ENCODE measurements around the gene MRPS21. TPM values are rescaled to one million over a fixed set of nuclear protein-coding genes. Genes with fewer than 3 reads are reported as not detected.
A peak's percentile ranks its signal among the peaks of the same experiment; 100 is the strongest.

MRPS21 gene
- total and polyA plus RNA-seq, 9 of the 15 experiments (the other 6 are each of a cell fraction or from before 2014, with no cell fraction given) = 119 to 407 (median 149) TPM

GRCh38 chr1:150262388-150263320, 31.0 kb upstream of the MRPS21 start:
- in situ Hi-C loops (cut with MboI) (no loop called here), intact Hi-C loops (cut with micrococcal nuclease) (no loop called here)
- Histone ChIP-seq H3K9ac (ENCODE audit: insufficient read depth in 1 of 2, low read depth in 2 of 2, low read length in 2 of 2) (no peak overlapping the region), H3K9me1 (ENCODE audit: control insufficient read depth, insufficient read depth, low read length) (no peaks in the 10 kb centered on the region), H2AFZ (ENCODE audit: low read depth, low read length) (no peak overlapping the region), H3K27me3 (ENCODE audit: control insufficient read depth in 2 of 2, insufficient read depth in 2 of 2, low read length in 2 of 2) (no peaks in the 10 kb centered on the region; a peak in 1 of 5 replicates), H3K9me3 (replicated peaks; ENCODE audit: control insufficient read depth, insufficient read depth, low read depth, low read length) (no peaks in the 10 kb centered on the region), H3K4me3 (no peak overlapping the region), H3K27ac (ENCODE audit: extremely low read depth, low read depth, low read length) (no peak overlapping the region), H3K79me2 (ENCODE audit: control insufficient read depth, insufficient read depth, low read length) (peaks cover 9% of the 10 kb centered on the region), H3K4me1 (replicated peaks in 1 of 2; ENCODE audit: control insufficient read depth in 2 of 2, insufficient read depth in 2 of 2, low read length in 2 of 2) (peaks cover 17 to 21% of the 10 kb centered on the region in 2 experiments; a peak in 4 of 5 replicates), H3K4me2 (ENCODE audit: insufficient read depth, low read length) (no peak overlapping the region), H4K20me1 (replicated peaks; ENCODE audit: control insufficient read depth, insufficient read depth, low read length) (no peaks in the 10 kb centered on the region), H3K36me3 (ENCODE audit: control insufficient read depth, insufficient read depth, low read length) (peaks cover 33% of the 10 kb centered on the region)
- TF ChIP-seq CTCF (IDR thresholded peaks at IDR 0.05 in 2 of 3, conservative IDR thresholded peaks at IDR 0.05 in 1 of 3; ENCODE audit: insufficient read depth in 2 of 3, low read depth in 1 of 3, low read length in 3 of 3) = peak in 2 of 3 experiments; percentile 20 to 28; a peak in 2 of 6 replicates
- 0 out of 2 replicates have a peak, but pooled peaks have one; percentile 23 for TF ChIP-seq GABPA (tag; conservative IDR thresholded peaks at IDR 0.05; ENCODE audit: low read depth)
- no peak for TF ChIP-seq KLF13 (tag; IDR thresholded peaks at IDR 0.05; ENCODE audit: borderline replicate concordance, low read depth)
- peak; percentile 16; the same call in 1 of the 2 replicates for TF ChIP-seq ZNF384 (IDR thresholded peaks at IDR 0.05; ENCODE audit: low read depth, low read length)
- peak in 1 of 3 experiments; percentile 49 for TF ChIP-seq YY1 (IDR thresholded peaks at IDR 0.05; ENCODE audit: borderline replicate concordance in 1 of 3, control insufficient read depth in 1 of 3, extremely low read depth in 1 of 3, insufficient read depth in 3 of 3, insufficient read length in 1 of 3, insufficient replicate concordance in 2 of 3, low read depth in 1 of 3, low read length in 2 of 3)
- 0 out of 2 replicates have a peak, but pooled peaks have one; percentile 25 for TF ChIP-seq POLR2A (conservative IDR thresholded peaks at IDR 0.05)
- TF ChIP-seq, protein P1, sequence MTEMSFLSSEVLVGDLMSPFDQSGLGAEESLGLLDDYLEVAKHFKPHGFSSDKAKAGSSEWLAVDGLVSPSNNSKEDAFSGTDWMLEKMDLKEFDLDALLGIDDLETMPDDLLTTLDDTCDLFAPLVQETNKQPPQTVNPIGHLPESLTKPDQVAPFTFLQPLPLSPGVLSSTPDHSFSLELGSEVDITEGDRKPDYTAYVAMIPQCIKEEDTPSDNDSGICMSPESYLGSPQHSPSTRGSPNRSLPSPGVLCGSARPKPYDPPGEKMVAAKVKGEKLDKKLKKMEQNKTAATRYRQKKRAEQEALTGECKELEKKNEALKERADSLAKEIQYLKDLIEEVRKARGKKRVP (CRISPR knock-in tag; IDR thresholded peaks at IDR 0.05) = no peak
- peak; percentile 43 for TF ChIP-seq DACH1 (IDR thresholded peaks at IDR 0.05; ENCODE audit: partially characterized antibody)
- TF ChIP-seq BACH1 (tag; IDR thresholded peaks at IDR 0.05) = no peak
- 0 out of 2 replicates have a peak, but pooled peaks have one; percentile 36 for TF ChIP-seq POLR2G (IDR thresholded peaks at IDR 0.05; ENCODE audit: low read depth, low read length)
- TF ChIP-seq IRF2 (CRISPR knock-in tag; IDR thresholded peaks at IDR 0.05) = no peak
- TF ChIP-seq, protein P2, sequence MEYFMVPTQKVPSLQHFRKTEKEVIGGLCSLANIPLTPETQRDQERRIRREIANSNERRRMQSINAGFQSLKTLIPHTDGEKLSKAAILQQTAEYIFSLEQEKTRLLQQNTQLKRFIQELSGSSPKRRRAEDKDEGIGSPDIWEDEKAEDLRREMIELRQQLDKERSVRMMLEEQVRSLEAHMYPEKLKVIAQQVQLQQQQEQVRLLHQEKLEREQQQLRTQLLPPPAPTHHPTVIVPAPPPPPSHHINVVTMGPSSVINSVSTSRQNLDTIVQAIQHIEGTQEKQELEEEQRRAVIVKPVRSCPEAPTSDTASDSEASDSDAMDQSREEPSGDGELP (CRISPR knock-in tag; IDR thresholded peaks at IDR 0.05; ENCODE audit: borderline replicate concordance) = peak; percentile 41; the same call in 1 of the 2 replicates
- 0 out of 2 replicates have a peak, but pooled peaks have one; percentile 13 for TF ChIP-seq ETV1 (tag; conservative IDR thresholded peaks at IDR 0.05; ENCODE audit: low read depth)
- WGBS (ENCODE audit: insufficient coverage, low coverage, missing lambda C conversion rate) = 49% methylated on average over 6 of the region's 6 CpGs
- ChIA-PET CTCF (ENCODE audit: low intra/inter-chr PET ratio) (interaction anchor here (0.6 kb wide), 1 partner anchor 9 kb away, joined by 3 read pairs; no protein-coding TSS in a partner anchor), POLR2A (interaction anchor here (0.5 to 1.7 kb wide), 7 partner anchors 10 to 337 kb away, joined by 3 to 6 read pairs (median 3); partner anchors contain the start of gene C1orf54)
- DNase-seq (ENCODE audit: extremely low read depth in 1 of 4, low spot score in 3 of 4) = peak in 1 of 4 experiments; percentile 37
- BruUV-seq (replicated peaks) = no TSS peak
- ATAC-seq = peak; percentile 60
- FAIRE-seq = no peak

All from K562 (cell line).